DOHH2 (cell line): ENCODE measurements around the gene ART5.

Experiments
- H3F3A ChIP-seq: fragments of 200-600 bp; sonication (generic), shearing (Covaris generic); 2 replicates; pipeline ENCODE4 v1.6.0; 2016; ENCODE audit warnings: antibody characterized with exemption, mild to moderate bottlenecking; ENCODE audit not compliant: control insufficient read depth, insufficient read depth
- H3K27ac ChIP-seq: fragments of 200-600 bp; sonication (generic); 2 replicates; pipeline ENCODE4 v1.5.1; 2014; ENCODE audit warnings: low read depth, mild to moderate bottlenecking, low read length, moderate library complexity
- H3K27me3 ChIP-seq: fragments of 200-600 bp; sonication (generic); 2 replicates; pipeline ENCODE4 v1.6.1; 2014; ENCODE audit warnings: mild to moderate bottlenecking, low read length, mixed read lengths; ENCODE audit not compliant: control insufficient read depth
- H3K36me3 ChIP-seq: fragments of 200-600 bp; sonication (generic); 2 replicates; pipeline ENCODE4 v1.6.1; 2014; ENCODE audit warnings: mild to moderate bottlenecking, low read length, moderate library complexity, mixed read lengths; ENCODE audit not compliant: control insufficient read depth
- H3K4me1 ChIP-seq: fragments of 200-600 bp; sonication (generic); 2 replicates; pipeline ENCODE4 v1.6.1; 2014; ENCODE audit warnings: mild to moderate bottlenecking, low read length, mixed read lengths; ENCODE audit not compliant: control insufficient read depth
- H3K4me2 ChIP-seq: fragments of 200-600 bp; sonication (generic); 2 replicates; pipeline ENCODE4 v1.6.0; 2014; ENCODE audit warnings: mild to moderate bottlenecking, low read length, moderate library complexity
- H3K4me3 ChIP-seq: fragments of 200-600 bp; sonication (generic); 2 replicates; pipeline ENCODE4 v1.5.1; 2014; ENCODE audit warnings: mild to moderate bottlenecking, low read length, mixed read lengths
- H3K79me2 ChIP-seq: fragments of 200-600 bp; sonication (generic); 2 replicates; pipeline ENCODE4 v1.6.1; 2014; ENCODE audit warnings: mild to moderate bottlenecking, low read length, mixed read lengths; ENCODE audit not compliant: control insufficient read depth
- H3K9me2 ChIP-seq: fragments of 200-600 bp; sonication (generic); replicated peaks from 2 replicates; pipeline ENCODE4 v1.6.1; 2014; ENCODE audit warnings: mild to moderate bottlenecking, low read length, mixed read lengths; ENCODE audit not compliant: control insufficient read depth
- H3K9me3 ChIP-seq: fragments of 200-600 bp; sonication (generic); 2 replicates; pipeline ENCODE4 v1.6.1; 2014; ENCODE audit warnings: antibody characterized with exemption, low read length, mixed read lengths; ENCODE audit not compliant: control insufficient read depth, insufficient read depth
- H4K20me1 ChIP-seq: fragments of 200-600 bp; sonication (generic); 2 replicates; pipeline ENCODE4 v1.6.0; 2014; ENCODE audit warnings: low read depth, mild to moderate bottlenecking, antibody characterized with exemption, low read length, moderate library complexity; ENCODE audit not compliant: control insufficient read depth, insufficient read depth
- EZH2phosphoT487 ChIP-seq: fragments of 200-600 bp; sonication (generic); IDR thresholded peaks from 2 replicates; pipeline ENCODE4 v1.6.1; 2017; ENCODE audit warnings: borderline replicate concordance, mild to moderate bottlenecking, antibody characterized with exemption, low read length, moderate library complexity, mixed read lengths
- TF ChIP-seq, protein P1 (sequence below): fragments of 200-600 bp; sonication (generic); IDR thresholded peaks from one replicate; pipeline ENCODE4 v1.5.1; 2014; ENCODE audit warnings: antibody characterized with exemption, mild to moderate bottlenecking, low read depth, low read length; ENCODE audit not compliant: poor library complexity, severe bottlenecking

ART5 gene

DNA sequence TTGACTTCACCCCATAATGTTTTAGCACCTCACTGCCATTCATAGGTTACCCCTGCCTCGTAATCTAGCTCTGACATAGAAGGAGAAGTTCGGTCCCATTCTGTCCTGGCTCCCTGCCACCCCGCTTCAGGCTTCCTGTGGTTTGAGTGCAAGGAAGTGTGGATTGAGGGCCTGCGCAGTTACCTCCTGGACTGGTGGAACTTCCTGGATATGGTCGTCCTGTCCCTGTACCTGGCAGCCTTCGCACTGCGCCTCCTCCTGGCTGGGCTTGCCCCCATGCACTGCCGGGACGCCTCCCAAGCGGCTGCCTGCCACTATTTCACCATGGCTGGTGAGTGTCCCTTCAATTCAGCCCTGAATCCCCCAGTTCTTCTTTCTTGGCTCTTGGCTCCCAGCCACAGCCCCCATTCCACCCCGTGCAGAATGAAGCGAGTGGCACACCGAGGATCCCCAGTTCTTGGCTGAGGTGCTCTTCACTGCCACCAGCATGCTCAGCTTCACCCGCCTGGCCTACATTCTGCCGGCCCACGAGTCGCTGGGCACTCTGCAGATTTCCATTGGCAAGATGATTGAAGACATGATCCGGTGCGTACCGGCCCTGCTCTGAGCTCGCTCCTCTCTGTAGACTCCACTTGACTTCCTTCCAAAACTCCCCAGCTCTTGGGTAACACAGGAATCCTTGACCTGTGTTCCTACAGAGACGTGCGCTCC, 15.4 kb downstream of the ART5 start:
- H3K27ac ChIP-seq, result no peak overlapping the region
- TF ChIP-seq, protein P1, sequence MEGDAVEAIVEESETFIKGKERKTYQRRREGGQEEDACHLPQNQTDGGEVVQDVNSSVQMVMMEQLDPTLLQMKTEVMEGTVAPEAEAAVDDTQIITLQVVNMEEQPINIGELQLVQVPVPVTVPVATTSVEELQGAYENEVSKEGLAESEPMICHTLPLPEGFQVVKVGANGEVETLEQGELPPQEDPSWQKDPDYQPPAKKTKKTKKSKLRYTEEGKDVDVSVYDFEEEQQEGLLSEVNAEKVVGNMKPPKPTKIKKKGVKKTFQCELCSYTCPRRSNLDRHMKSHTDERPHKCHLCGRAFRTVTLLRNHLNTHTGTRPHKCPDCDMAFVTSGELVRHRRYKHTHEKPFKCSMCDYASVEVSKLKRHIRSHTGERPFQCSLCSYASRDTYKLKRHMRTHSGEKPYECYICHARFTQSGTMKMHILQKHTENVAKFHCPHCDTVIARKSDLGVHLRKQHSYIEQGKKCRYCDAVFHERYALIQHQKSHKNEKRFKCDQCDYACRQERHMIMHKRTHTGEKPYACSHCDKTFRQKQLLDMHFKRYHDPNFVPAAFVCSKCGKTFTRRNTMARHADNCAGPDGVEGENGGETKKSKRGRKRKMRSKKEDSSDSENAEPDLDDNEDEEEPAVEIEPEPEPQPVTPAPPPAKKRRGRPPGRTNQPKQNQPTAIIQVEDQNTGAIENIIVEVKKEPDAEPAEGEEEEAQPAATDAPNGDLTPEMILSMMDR, result no peak
- TF ChIP-seq EZH2phosphoT487, result no peak

DNA sequence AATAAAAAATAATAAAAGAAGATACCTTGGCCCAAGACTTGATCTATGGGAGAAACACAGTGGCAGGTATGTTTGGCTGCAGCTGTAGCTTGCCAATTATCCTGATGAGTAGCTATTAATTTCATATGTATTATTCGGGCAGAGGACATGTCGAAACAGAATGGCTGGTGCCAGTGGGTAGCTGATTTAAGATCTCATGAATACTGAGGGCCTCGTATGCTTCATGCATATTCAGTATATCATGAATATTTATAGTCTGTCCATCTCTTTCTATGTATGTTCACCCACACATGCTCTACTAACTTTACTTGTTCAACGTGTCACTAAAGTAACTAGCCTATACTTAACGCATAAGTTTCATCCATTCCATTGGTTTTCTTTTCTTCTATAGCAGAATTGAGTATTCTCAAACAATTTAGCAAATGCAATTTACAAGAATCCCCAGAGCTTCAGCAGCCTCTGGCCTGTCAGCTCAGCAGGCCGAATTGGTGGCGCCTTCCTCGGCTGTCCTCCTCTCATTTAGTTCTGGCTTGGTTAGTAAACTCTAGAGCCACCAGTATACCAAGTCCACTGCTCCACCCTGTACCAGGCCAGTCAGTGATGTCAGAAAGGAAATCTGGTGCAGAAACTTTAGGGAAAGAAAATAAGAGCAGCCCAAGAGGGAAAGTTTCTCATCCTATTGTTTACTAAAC, 17.9 kb downstream of the ART5 start:
- TF ChIP-seq, protein P1, result no peak
- Histone ChIP-seq H3K4me3 (no peak overlapping the region), H3F3A (no peaks in the 10 kb centered on the region), H4K20me1 (no peaks in the 10 kb centered on the region), H3K4me2 (no peak overlapping the region), H3K27ac (no peak overlapping the region), H3K79me2 (no peaks in the 10 kb centered on the region), H3K27me3 (no peaks in the 10 kb centered on the region), H3K9me3 (no peaks in the 10 kb centered on the region), H3K4me1 (no peaks in the 10 kb centered on the region), H3K36me3 (no peaks in the 10 kb centered on the region), H3K9me2 (no peaks in the 10 kb centered on the region)

More for the DNA sequence above, 15.4 kb downstream of the ART5 start:
- Histone ChIP-seq H3K79me2 (no peaks in the 10 kb centered on the region), H3F3A (no peaks in the 10 kb centered on the region), H4K20me1 (no peaks in the 10 kb centered on the region), H3K27me3 (no peaks in the 10 kb centered on the region), H3K4me2 (no peak overlapping the region), H3K4me1 (no peaks in the 10 kb centered on the region), H3K9me3 (no peaks in the 10 kb centered on the region), H3K4me3 (no peak overlapping the region), H3K9me2 (no peaks in the 10 kb centered on the region), H3K36me3 (no peaks in the 10 kb centered on the region)

DNA sequence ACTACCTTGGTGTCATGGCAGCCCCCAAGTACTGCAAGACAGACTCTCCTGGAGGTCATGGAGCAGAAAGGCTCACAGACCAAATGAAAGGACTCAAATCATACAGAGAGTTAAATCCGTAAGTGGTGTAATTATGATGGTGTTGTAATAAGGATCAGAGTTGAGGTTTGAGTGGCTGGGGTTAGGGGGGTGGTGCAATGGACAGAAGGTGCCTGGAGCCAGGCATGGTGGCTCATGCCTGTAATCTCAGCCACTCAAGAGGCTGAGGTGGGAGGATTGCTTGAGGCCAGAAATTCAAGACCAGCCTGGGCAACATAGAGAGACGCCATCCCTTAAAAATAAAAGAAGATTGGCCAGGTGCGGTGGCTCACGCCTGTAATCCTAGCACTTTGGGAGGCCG, 18.7 kb downstream of the ART5 start:
- Histone ChIP-seq H3K4me1 (no peaks in the 10 kb centered on the region), H4K20me1 (no peaks in the 10 kb centered on the region), H3K36me3 (no peaks in the 10 kb centered on the region), H3K9me2 (no peaks in the 10 kb centered on the region), H3K4me2 (no peak overlapping the region), H3K79me2 (no peaks in the 10 kb centered on the region), H3K9me3 (no peaks in the 10 kb centered on the region), H3K27me3 (no peaks in the 10 kb centered on the region), H3K27ac (no peak overlapping the region), H3F3A (no peaks in the 10 kb centered on the region), H3K4me3 (no peak overlapping the region)
- TF ChIP-seq EZH2phosphoT487, result no peak
- TF ChIP-seq, protein P1, result no peak
